K562 (cell line): Measurements from ENCODE around the gene SS18L1. TPM values are rescaled to one million over a fixed set of nuclear protein-coding genes. Genes with fewer than 3 reads are reported as not detected.

Experiments used
- E2F3 ChIP-seq: fragments of 250-450 bp; sonication (Bioruptor Pico); IDR thresholded peaks from 2 replicates; pipeline ENCODE4 v1.4.0; 2020; ENCODE audit warnings: mild to moderate bottlenecking
- FOSL1 ChIP-seq: fragments of 200-800 bp; sonication (Bioruptor generic); conservative IDR thresholded peaks from 2 replicates; pipeline ENCODE4 v1.6.1; 2016; ENCODE audit warnings: missing genetic modification characterization, missing compliant biosample characterization
- JUN ChIP-seq, 2 experiments: sonication (generic) in 1 of 2; formaldehyde crosslinking in 1 of 2; IDR thresholded peaks; 2 replicates each; pipeline versions ENCODE4 v1.6.1 to v1.8.0; 2012 to 2022; ENCODE audit warnings: borderline replicate concordance in 2 of 2, mild to moderate bottlenecking in 2 of 2, improper control_type of control experiment in 1 of 2, low read depth in 1 of 2, low read length in 1 of 2, missing genetic modification reagents in 1 of 2
- MTF1 ChIP-seq: fragments of 250-450 bp; sonication (Bioruptor Pico); IDR thresholded peaks from 2 replicates; pipeline ENCODE4 v1.9.0; 2021; ENCODE audit warnings: moderate library complexity, mild to moderate bottlenecking, inconsistent platforms, borderline replicate concordance
- MYC ChIP-seq, 2 experiments: fragments of 250-450 bp in 1 of 2; sonication (Bioruptor Pico) in 1 of 2; IDR thresholded peaks; 2 replicates each; pipeline versions ENCODE4 v1.5.1 to v1.6.1; 2012 to 2021; ENCODE audit warnings: low read depth in 2 of 2, borderline replicate concordance in 1 of 2, improper control_type of control experiment in 1 of 2, low read length in 1 of 2, mild to moderate bottlenecking in 1 of 2, moderate library complexity in 1 of 2
- NCOA6 ChIP-seq: fragments of 450-650 bp; IDR thresholded peaks from 2 replicates; pipeline ENCODE4 v1.6.1; 2017; ENCODE audit warnings: mild to moderate bottlenecking
- OTX1 ChIP-seq: fragments of 450-650 bp; formaldehyde crosslinking; IDR thresholded peaks from 2 replicates; pipeline ENCODE4 v1.4.0; 2022; ENCODE audit warnings: mild to moderate bottlenecking
- POU5F1 ChIP-seq: fragments of 150-350 bp; IDR thresholded peaks from 2 replicates; pipeline ENCODE4 v1.6.1; 2014; ENCODE audit warnings: borderline replicate concordance, low read length, low read depth, mild to moderate bottlenecking; ENCODE audit not compliant: partially characterized antibody
- RBBP5 ChIP-seq: fragments of 200-600 bp; sonication (generic); IDR thresholded peaks from 2 replicates; pipeline ENCODE4 v1.6.1; 2012; ENCODE audit warnings: borderline replicate concordance, mild to moderate bottlenecking, low read length, control low read depth, inconsistent platforms; ENCODE audit not compliant: insufficient read depth, poor library complexity, severe bottlenecking
- RBM34 ChIP-seq: fragments of 200-400 bp; formaldehyde crosslinking; IDR thresholded peaks from 2 replicates; pipeline ENCODE4 v1.6.1; 2018; ENCODE audit warnings: low read length, borderline replicate concordance; ENCODE audit not compliant: insufficient read depth
- SAP30 ChIP-seq: fragments of 200-600 bp; sonication (generic); IDR thresholded peaks from 2 replicates; pipeline ENCODE4 v1.6.1; 2012; ENCODE audit warnings: borderline replicate concordance, low read depth, mild to moderate bottlenecking, moderate library complexity, low read length, control low read depth, inconsistent platforms; ENCODE audit not compliant: insufficient read depth, poor library complexity, severe bottlenecking
- TEAD1 ChIP-seq, 2 experiments: fragments of 450-650 bp in 1 of 2; sonication (generic) in 1 of 2; formaldehyde crosslinking; IDR thresholded peaks; 2 replicates each; pipeline versions ENCODE4 v1.4.0 to v1.8.0; 2020 to 2022; ENCODE audit warnings: mild to moderate bottlenecking in 2 of 2, missing genetic modification reagents in 1 of 2
- U2AF2 ChIP-seq: fragments of 200-400 bp; formaldehyde crosslinking; optimal IDR thresholded peaks from 2 replicates; pipeline ENCODE3; 2017; ENCODE audit warnings: low read depth, mild to moderate bottlenecking, low read length
- ZBTB17 ChIP-seq: fragments of 450-650 bp; formaldehyde crosslinking; IDR thresholded peaks from 2 replicates; pipeline ENCODE4 v1.4.0; 2020; ENCODE audit warnings: mild to moderate bottlenecking
- ZEB2 ChIP-seq: fragments of 450-650 bp; IDR thresholded peaks from 2 replicates; pipeline ENCODE4 v1.6.1; 2016
- ZNF785 ChIP-seq: fragments of 250-450 bp; sonication (Bioruptor Pico); IDR thresholded peaks from 2 replicates; pipeline ENCODE4 v1.4.0; 2020; ENCODE audit warnings: mild to moderate bottlenecking
- polyA plus RNA-seq, 8 experiments: library from polyadenylated mRNA; depleted of rRNA in 4 of 8; stranded (reverse) in 5 of 8; unstranded in 3 of 8; fragments of >200 nt; fragmentation: Nextera tagmentation in 2 of 8; fragmentation: Illumina TruSeq in 1 of 8; extraction: Ambion mirVana in 2 of 8; extraction: Trizol in 1 of 8; gene quantifications; 2 replicates each; pipeline versions ENCODE4 v1.2.1 to v1.2.3, GENCODE V29; 2011 to 2014; ENCODE audit warnings: inconsistent platforms in 1 of 8, missing spikeins in 1 of 8
- total RNA-seq, 7 experiments: library from RNA; depleted of rRNA in 6 of 7; stranded (reverse); fragments of >200 nt in 6 of 7; fragmentation: Illumina TruSeq in 2 of 7; extraction: Trizol in 2 of 7; gene quantifications; 2 replicates each; pipeline versions ENCODE4 v1.2.1 to v1.2.3, GENCODE V29; 2011 to 2021; ENCODE audit warnings: low replicate concordance in 1 of 7
- TF ChIP-seq, protein P1 (sequence below): sonication (generic); formaldehyde crosslinking; IDR thresholded peaks from 2 replicates; pipeline ENCODE4 v1.8.1; 2023; ENCODE audit warnings: mild to moderate bottlenecking, missing genetic modification reagents
- TF ChIP-seq, protein P2 (sequence below): fragments of 450-650 bp; formaldehyde crosslinking; IDR thresholded peaks from 2 replicates; pipeline ENCODE4 v1.4.0; 2020; ENCODE audit warnings: mild to moderate bottlenecking, mixed read lengths
- TF ChIP-seq, protein P3 (sequence below): fragments of 450-650 bp; conservative IDR thresholded peaks from 2 replicates; pipeline ENCODE4 v1.6.1; 2016; ENCODE audit warnings: missing genetic modification characterization, low read depth, mild to moderate bottlenecking, missing compliant biosample characterization, moderate library complexity
- TF ChIP-seq, protein P4 (sequence below): sonication (generic); formaldehyde crosslinking; IDR thresholded peaks from 2 replicates; pipeline ENCODE4 v1.8.1; 2023; ENCODE audit warnings: mild to moderate bottlenecking, missing genetic modification reagents

Gene SS18L1
- total and polyA plus RNA-seq, 9 of the 15 experiments (the other 6 are each of a cell fraction or from before 2014, with no cell fraction given) = 2.7 to 28.3 (median 15.1) TPM

DNA sequence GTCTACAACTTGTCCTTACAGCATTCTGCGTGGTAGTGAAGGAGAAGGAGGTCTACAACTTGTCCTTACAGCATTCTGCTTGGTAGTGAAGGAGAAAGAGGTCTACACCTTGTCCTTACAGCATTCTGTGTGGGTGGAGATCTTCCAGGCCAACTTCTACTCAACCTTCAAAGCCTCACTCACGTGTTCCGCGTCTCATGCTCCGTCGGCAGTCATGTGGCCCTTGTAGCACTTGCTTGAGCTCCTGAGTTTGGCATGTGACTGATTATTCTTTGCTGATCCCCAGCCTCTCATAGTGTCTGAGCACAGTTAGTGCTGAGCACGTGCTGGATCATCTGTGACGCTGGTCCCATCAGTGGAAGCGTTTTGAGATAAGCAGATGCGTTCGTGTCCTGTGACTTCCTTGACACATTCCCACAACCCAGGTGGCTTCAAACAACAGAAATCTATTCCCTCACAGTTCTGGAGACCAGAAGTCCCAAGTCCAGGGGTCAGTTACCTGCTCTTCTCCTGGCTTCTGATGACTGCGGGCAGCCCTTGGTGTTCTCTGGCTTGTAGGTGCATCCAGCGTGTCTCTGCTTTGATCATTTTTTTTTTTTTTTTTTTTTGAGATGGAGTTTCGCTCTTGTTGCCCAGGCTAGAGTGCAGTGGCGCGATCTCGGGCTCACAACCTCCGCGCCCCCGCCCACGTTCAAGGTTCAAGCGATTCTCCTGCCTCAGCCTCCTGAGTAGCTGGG is 2.6 kb downstream of the SS18L1 start (continued):
- TF ChIP-seq, protein P1, sequence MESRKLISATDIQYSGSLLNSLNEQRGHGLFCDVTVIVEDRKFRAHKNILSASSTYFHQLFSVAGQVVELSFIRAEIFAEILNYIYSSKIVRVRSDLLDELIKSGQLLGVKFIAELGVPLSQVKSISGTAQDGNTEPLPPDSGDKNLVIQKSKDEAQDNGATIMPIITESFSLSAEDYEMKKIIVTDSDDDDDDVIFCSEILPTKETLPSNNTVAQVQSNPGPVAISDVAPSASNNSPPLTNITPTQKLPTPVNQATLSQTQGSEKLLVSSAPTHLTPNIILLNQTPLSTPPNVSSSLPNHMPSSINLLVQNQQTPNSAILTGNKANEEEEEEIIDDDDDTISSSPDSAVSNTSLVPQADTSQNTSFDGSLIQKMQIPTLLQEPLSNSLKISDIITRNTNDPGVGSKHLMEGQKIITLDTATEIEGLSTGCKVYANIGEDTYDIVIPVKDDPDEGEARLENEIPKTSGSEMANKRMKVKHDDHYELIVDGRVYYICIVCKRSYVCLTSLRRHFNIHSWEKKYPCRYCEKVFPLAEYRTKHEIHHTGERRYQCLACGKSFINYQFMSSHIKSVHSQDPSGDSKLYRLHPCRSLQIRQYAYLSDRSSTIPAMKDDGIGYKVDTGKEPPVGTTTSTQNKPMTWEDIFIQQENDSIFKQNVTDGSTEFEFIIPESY (CRISPR knock-in tag) = peak; percentile 58; the same call in 1 of the 2 replicates
- TF ChIP-seq MYC (IDR thresholded peaks at IDR 0.05; ENCODE audit: low read depth, low read length) = peak; percentile 91
- TF ChIP-seq MYC (CRISPR knock-in tag; IDR thresholded peaks at IDR 0.05; ENCODE audit: borderline replicate concordance, low read depth) = no peak
- TF ChIP-seq RBBP5 = no peak
- no peak for TF ChIP-seq ZNF785
- TF ChIP-seq, protein P2, sequence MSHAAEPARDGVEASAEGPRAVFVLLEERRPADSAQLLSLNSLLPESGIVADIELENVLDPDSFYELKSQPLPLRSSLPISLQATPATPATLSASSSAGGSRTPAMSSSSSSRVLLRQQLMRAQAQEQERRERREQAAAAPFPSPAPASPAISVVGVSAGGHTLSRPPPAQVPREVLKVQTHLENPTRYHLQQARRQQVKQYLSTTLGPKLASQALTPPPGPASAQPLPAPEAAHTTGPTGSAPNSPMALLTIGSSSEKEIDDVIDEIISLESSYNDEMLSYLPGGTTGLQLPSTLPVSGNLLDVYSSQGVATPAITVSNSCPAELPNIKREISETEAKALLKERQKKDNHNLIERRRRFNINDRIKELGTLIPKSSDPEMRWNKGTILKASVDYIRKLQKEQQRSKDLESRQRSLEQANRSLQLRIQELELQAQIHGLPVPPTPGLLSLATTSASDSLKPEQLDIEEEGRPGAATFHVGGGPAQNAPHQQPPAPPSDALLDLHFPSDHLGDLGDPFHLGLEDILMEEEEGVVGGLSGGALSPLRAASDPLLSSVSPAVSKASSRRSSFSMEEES (CRISPR knock-in tag) = peak; percentile 81
- TF ChIP-seq E2F3 (CRISPR knock-in tag) = no peak
- TF ChIP-seq SAP30 = peak; percentile 43
- no peak for TF ChIP-seq U2AF2
- TF ChIP-seq ZEB2 = peak; percentile 78
- TF ChIP-seq NCOA6 = no peak
- TF ChIP-seq POU5F1 = no peak
- peak; percentile 66; the same call in 1 of the 2 replicates for TF ChIP-seq JUN (IDR thresholded peaks at IDR 0.05; ENCODE audit: borderline replicate concordance, low read depth, low read length)
- TF ChIP-seq JUN (CRISPR knock-in tag; IDR thresholded peaks at IDR 0.05; ENCODE audit: borderline replicate concordance) = no peak
- TF ChIP-seq, protein P3, sequence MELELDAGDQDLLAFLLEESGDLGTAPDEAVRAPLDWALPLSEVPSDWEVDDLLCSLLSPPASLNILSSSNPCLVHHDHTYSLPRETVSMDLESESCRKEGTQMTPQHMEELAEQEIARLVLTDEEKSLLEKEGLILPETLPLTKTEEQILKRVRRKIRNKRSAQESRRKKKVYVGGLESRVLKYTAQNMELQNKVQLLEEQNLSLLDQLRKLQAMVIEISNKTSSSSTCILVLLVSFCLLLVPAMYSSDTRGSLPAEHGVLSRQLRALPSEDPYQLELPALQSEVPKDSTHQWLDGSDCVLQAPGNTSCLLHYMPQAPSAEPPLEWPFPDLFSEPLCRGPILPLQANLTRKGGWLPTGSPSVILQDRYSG (tag) = no peak
- peak; percentile 57 for TF ChIP-seq FOSL1 (tag)
- no peak for TF ChIP-seq RBM34
- 0 out of 2 replicates have a peak, but pooled peaks have one; percentile 46 for TF ChIP-seq ZBTB17 (CRISPR knock-in tag)
- peak in 1 of 2 experiments; percentile 80; a peak in 2 of 4 replicates for TF ChIP-seq TEAD1 (CRISPR knock-in tag; IDR thresholded peaks at IDR 0.05)
- no peak for TF ChIP-seq OTX1 (CRISPR knock-in tag)
- TF ChIP-seq, protein P4, sequence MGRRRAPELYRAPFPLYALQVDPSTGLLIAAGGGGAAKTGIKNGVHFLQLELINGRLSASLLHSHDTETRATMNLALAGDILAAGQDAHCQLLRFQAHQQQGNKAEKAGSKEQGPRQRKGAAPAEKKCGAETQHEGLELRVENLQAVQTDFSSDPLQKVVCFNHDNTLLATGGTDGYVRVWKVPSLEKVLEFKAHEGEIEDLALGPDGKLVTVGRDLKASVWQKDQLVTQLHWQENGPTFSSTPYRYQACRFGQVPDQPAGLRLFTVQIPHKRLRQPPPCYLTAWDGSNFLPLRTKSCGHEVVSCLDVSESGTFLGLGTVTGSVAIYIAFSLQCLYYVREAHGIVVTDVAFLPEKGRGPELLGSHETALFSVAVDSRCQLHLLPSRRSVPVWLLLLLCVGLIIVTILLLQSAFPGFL = no peak
- TF ChIP-seq MTF1 (CRISPR knock-in tag) = no peak
